ENCODE data around the gene ARHGAP20. TPM values are rescaled to one million over a fixed set of nuclear protein-coding genes. Genes with fewer than 3 reads are reported as not detected.

Gene ARHGAP20
- total RNA-seq, 1 donor = 2.2 TPM

- no peak for TF ChIP-seq CTCF (IDR thresholded peaks at IDR 0.05; ENCODE audit: extremely low read depth, low read depth, low read length)
- no peaks in the 10 kb centered on the region for H3K9me3 ChIP-seq (ENCODE audit: low read depth, low read length)
- no peak overlapping the region for H3K27ac ChIP-seq (ENCODE audit: low read depth, low read length)
- H4K20me1 ChIP-seq (ENCODE audit: insufficient read depth, low read length) = no peaks in the 10 kb centered on the region
- no peaks in the 10 kb centered on the region for H3K36me3 ChIP-seq (ENCODE audit: insufficient read depth, low read length)
- H3K4me3 ChIP-seq (ENCODE audit: insufficient read depth, low read length) = no peak overlapping the region
- H3K27me3 ChIP-seq (ENCODE audit: insufficient read depth, low read length) = no peaks in the 10 kb centered on the region
- no peak for DNase-seq (ENCODE audit: insufficient read length, low spot score, missing footprints)
- H3K4me2 ChIP-seq (ENCODE audit: insufficient read depth, low read length) = no peak overlapping the region
- H3K4me1 ChIP-seq (ENCODE audit: insufficient read depth, low read length) = no peaks in the 10 kb centered on the region
- no peaks in the 10 kb centered on the region for H3K79me2 ChIP-seq (ENCODE audit: insufficient read depth, low read length)
- H2AFZ ChIP-seq (ENCODE audit: low read length) = no peak overlapping the region
Observed at GRCh38 chr11:110573411-110573810, 138.8 kb downstream of the ARHGAP20 start.

GRCh38 chr11:110571081-110571720, 141.0 kb downstream of the ARHGAP20 start:
- no peak for DNase-seq (ENCODE audit: insufficient read length, low spot score, missing footprints)
- no peaks in the 10 kb centered on the region for H4K20me1 ChIP-seq (ENCODE audit: insufficient read depth, low read length)
- H3K9me3 ChIP-seq (ENCODE audit: low read depth, low read length) = no peaks in the 10 kb centered on the region
- no peaks in the 10 kb centered on the region for H3K79me2 ChIP-seq (ENCODE audit: insufficient read depth, low read length)
- H3K4me2 ChIP-seq (ENCODE audit: insufficient read depth, low read length) = no peak overlapping the region
- H3K4me3 ChIP-seq (ENCODE audit: insufficient read depth, low read length) = no peak overlapping the region
- H3K27ac ChIP-seq (ENCODE audit: low read depth, low read length) = no peak overlapping the region
- H3K4me1 ChIP-seq (ENCODE audit: insufficient read depth, low read length) = no peaks in the 10 kb centered on the region
- no peaks in the 10 kb centered on the region for H3K27me3 ChIP-seq (ENCODE audit: insufficient read depth, low read length)
- TF ChIP-seq CTCF (IDR thresholded peaks at IDR 0.05; ENCODE audit: extremely low read depth, low read depth, low read length) = no peak
- H2AFZ ChIP-seq (ENCODE audit: low read length) = no peak overlapping the region
- H3K36me3 ChIP-seq (ENCODE audit: insufficient read depth, low read length) = no peaks in the 10 kb centered on the region

GRCh38 chr11:110566577-110566976, 145.7 kb downstream of the ARHGAP20 start:
- Histone ChIP-seq H3K79me2 (ENCODE audit: insufficient read depth, low read length) (no peaks in the 10 kb centered on the region), H3K4me3 (ENCODE audit: insufficient read depth, low read length) (no peak overlapping the region), H2AFZ (ENCODE audit: low read length) (no peak overlapping the region), H3K4me1 (ENCODE audit: insufficient read depth, low read length) (no peaks in the 10 kb centered on the region), H3K36me3 (ENCODE audit: insufficient read depth, low read length) (no peaks in the 10 kb centered on the region), H3K4me2 (ENCODE audit: insufficient read depth, low read length) (no peak overlapping the region), H4K20me1 (ENCODE audit: insufficient read depth, low read length) (no peaks in the 10 kb centered on the region), H3K9me3 (ENCODE audit: low read depth, low read length) (no peaks in the 10 kb centered on the region), H3K27me3 (ENCODE audit: insufficient read depth, low read length) (no peaks in the 10 kb centered on the region), H3K27ac (ENCODE audit: low read depth, low read length) (no peak overlapping the region)
- no peak for DNase-seq (ENCODE audit: insufficient read length, low spot score, missing footprints)
- TF ChIP-seq CTCF (IDR thresholded peaks at IDR 0.05; ENCODE audit: extremely low read depth, low read depth, low read length) = no peak

- no peak for TF ChIP-seq CTCF (IDR thresholded peaks at IDR 0.05; ENCODE audit: extremely low read depth, low read depth, low read length)
- DNase-seq (ENCODE audit: insufficient read length, low spot score, missing footprints) = peak; percentile 50
- H3K9me3 ChIP-seq (ENCODE audit: low read depth, low read length) = no peaks in the 10 kb centered on the region
- no peaks in the 10 kb centered on the region for H4K20me1 ChIP-seq (ENCODE audit: insufficient read depth, low read length)
- H3K4me3 ChIP-seq (ENCODE audit: insufficient read depth, low read length) = no peak overlapping the region
- no peaks in the 10 kb centered on the region for H3K79me2 ChIP-seq (ENCODE audit: insufficient read depth, low read length)
- H3K27ac ChIP-seq (ENCODE audit: low read depth, low read length) = no peak overlapping the region
- H3K27me3 ChIP-seq (ENCODE audit: insufficient read depth, low read length) = no peaks in the 10 kb centered on the region
- no peaks in the 10 kb centered on the region for H3K4me1 ChIP-seq (ENCODE audit: insufficient read depth, low read length)
- H3K36me3 ChIP-seq (ENCODE audit: insufficient read depth, low read length) = no peaks in the 10 kb centered on the region
- no peak overlapping the region for H2AFZ ChIP-seq (ENCODE audit: low read length)
- no peak overlapping the region for H3K4me2 ChIP-seq (ENCODE audit: insufficient read depth, low read length)
Observed at GRCh38 chr11:110565357-110566336, 146.6 kb downstream of the ARHGAP20 start.

All from osteoblast (primary cell).